Keratinocyte (primary cell): ENCODE data around the gene ZNF8. TPM values are rescaled to one million over a fixed set of nuclear protein-coding genes. Genes with fewer than 3 reads are reported as not detected.

Source experiments
- DNase-seq: peaks from one replicate; pipeline ENCODE4 v3.0.0-alpha.2; 2011; ENCODE audit warnings: low read depth, missing footprints, low spot score
- FAIRE-seq: peaks from 2 replicates; lab custom pipeline; 2011; peaks lifted over from hg19 to GRCh38; lab: Jason Lieb, UNC
- H2AFZ ChIP-seq: 2 replicates; pipeline ENCODE4 v1.6.0; 2012; ENCODE audit warnings: low read length, control low read depth, inconsistent platforms; ENCODE audit not compliant: control insufficient read depth
- H3K27ac ChIP-seq: 2 replicates; pipeline ENCODE4 v1.5.1; 2011; ENCODE audit warnings: low read length; ENCODE audit not compliant: control insufficient read depth, insufficient read depth
- H3K27me3 ChIP-seq: 3 replicates; pipeline ENCODE4 v1.6.0; 2011; ENCODE audit warnings: low read length; ENCODE audit not compliant: control insufficient read depth, insufficient read depth; ENCODE audit errors: extremely low read depth
- H3K36me3 ChIP-seq, 2 experiments: 2 replicates in 1 of 2; 3 replicates in 1 of 2; pipeline ENCODE4 v1.5.1; 2011; ENCODE audit warnings: low read length in 2 of 2, mild to moderate bottlenecking in 1 of 2; ENCODE audit not compliant: control insufficient read depth in 2 of 2, insufficient read depth in 2 of 2; ENCODE audit errors: extremely low read depth in 1 of 2
- H3K4me1 ChIP-seq: 3 replicates; pipeline ENCODE4 v1.5.1; 2011; ENCODE audit warnings: low read length; ENCODE audit not compliant: control insufficient read depth, insufficient read depth; ENCODE audit errors: extremely low read depth
- H3K4me2 ChIP-seq: 3 replicates; pipeline ENCODE4 v1.6.0; 2011; ENCODE audit warnings: low read depth, low read length; ENCODE audit not compliant: control insufficient read depth, insufficient read depth; ENCODE audit errors: extremely low read depth
- H3K4me3 ChIP-seq, 3 experiments: fragments of 200-600 bp in 1 of 3; sonication (generic) in 1 of 3; 2 replicates in 2 of 3; 3 replicates in 1 of 3; pipeline ENCODE4 v1.5.1; 2011 to 2016; ENCODE audit warnings: low read length in 3 of 3, mild to moderate bottlenecking in 3 of 3, control low read depth in 2 of 3, inconsistent platforms in 1 of 3, low read depth in 1 of 3, mixed read lengths in 1 of 3, mixed run types in 1 of 3, moderate library complexity in 1 of 3; ENCODE audit not compliant: control insufficient read depth in 2 of 3, insufficient read depth in 2 of 3; ENCODE audit errors: extremely low read depth in 1 of 3
- H3K79me2 ChIP-seq: 2 replicates; pipeline ENCODE4 v1.6.0; 2012; ENCODE audit warnings: low read length; ENCODE audit not compliant: control insufficient read depth, insufficient read depth
- H3K9ac ChIP-seq: 3 replicates; pipeline ENCODE4 v1.6.0; 2011; ENCODE audit warnings: low read length; ENCODE audit not compliant: control insufficient read depth, insufficient read depth; ENCODE audit errors: extremely low read depth
- H3K9me1 ChIP-seq: 3 replicates; pipeline ENCODE4 v1.6.0; 2011; ENCODE audit warnings: low read length; ENCODE audit not compliant: control insufficient read depth, insufficient read depth; ENCODE audit errors: extremely low read depth
- H3K9me3 ChIP-seq: 2 replicates; pipeline ENCODE4 v1.5.1; 2012; ENCODE audit warnings: low read depth, low read length; ENCODE audit not compliant: control insufficient read depth
- H4K20me1 ChIP-seq: 3 replicates; pipeline ENCODE4 v1.6.0; 2011; ENCODE audit warnings: low read length; ENCODE audit not compliant: control insufficient read depth, insufficient read depth; ENCODE audit errors: extremely low read depth
- CTCF ChIP-seq, 3 experiments: IDR thresholded peaks in 1 of 3; conservative IDR thresholded peaks in 1 of 3; optimal IDR thresholded peaks in 1 of 3; 2 replicates in 2 of 3; 3 replicates in 1 of 3; pipeline versions ENCODE3 to v1.5.1; 2011; ENCODE audit warnings: low read length in 3 of 3, mild to moderate bottlenecking in 3 of 3, moderate library complexity in 2 of 3, control low read depth in 1 of 3, inconsistent platforms in 1 of 3; ENCODE audit not compliant: insufficient read depth in 2 of 3; ENCODE audit errors: extremely low read depth in 1 of 3
- EZH2 ChIP-seq: IDR thresholded peaks from one replicate; pipeline ENCODE4 v1.6.1; 2012; ENCODE audit warnings: inconsistent platforms, mild to moderate bottlenecking, low read length, moderate library complexity
- dilution Hi-C: fragments of 300-500 bp; cut with MboI; formaldehyde crosslinking; loops from one replicate; pipeline ENCODE4 v1.7.0; 2020; ENCODE audit warnings: low sequenced_read_pairs; ENCODE audit not compliant: extremely low pct_ligation_motif_present
- polyA plus RNA-seq, 5 experiments: library from polyadenylated mRNA; depleted of rRNA in 3 of 5; stranded (reverse) in 3 of 5; stranded (forward) in 1 of 5; unstranded in 1 of 5; fragments of >200 nt; gene quantifications; 1 replicate in 1 of 5; 2 replicates in 3 of 5; 3 replicates in 1 of 5; pipeline versions ENCODE4 v1.2.1 to v1.2.3, GENCODE V29; 2011 to 2012; ENCODE audit warnings: missing spikeins in 2 of 5, low read depth in 1 of 5, low replicate concordance in 1 of 5

The ZNF8 gene
- polyA plus RNA-seq, 1 donor (not counting 4 experiments of a cell fraction or from before 2014, with no cell fraction given) = 2.7 TPM

- no peak overlapping the region for H3K9ac ChIP-seq
- H3K9me3 ChIP-seq = no peaks in the 10 kb centered on the region
- FAIRE-seq = no peak
These were observed 32.6 kb downstream of the ZNF8 start for GRCh38 chr19:58311345-58311865.

GRCh38 chr19:58315580-58315979, 36.8 kb downstream of the ZNF8 start:
- Histone ChIP-seq H3K9me1 (peaks cover 8% of the 10 kb centered on the region), H2AFZ (no peak overlapping the region), H3K4me3 (no peak overlapping the region), H3K4me1 (peaks cover 18% of the 10 kb centered on the region), H3K79me2 (peaks cover 2% of the 10 kb centered on the region), H3K27me3 (no peaks in the 10 kb centered on the region), H4K20me1 (peaks cover 9% of the 10 kb centered on the region), H3K27ac (no peak overlapping the region), H3K4me2 (no peak overlapping the region), H3K9ac (no peak overlapping the region), H3K36me3 (peaks cover 18 to 25% of the 10 kb centered on the region in 2 experiments), H3K9me3 (no peaks in the 10 kb centered on the region)
- FAIRE-seq (no peak), DNase-seq (no peak)
- TF ChIP-seq EZH2 = no peak
- TF ChIP-seq CTCF (optimal IDR thresholded peaks at IDR 0.05 in 1 of 3, IDR thresholded peaks at IDR 0.05 in 1 of 3, conservative IDR thresholded peaks at IDR 0.05 in 1 of 3; ENCODE audit: extremely low read depth in 1 of 3, insufficient read depth in 2 of 3, low read length in 3 of 3) = no peak
- dilution Hi-C loops = no loop called here

More at GRCh38 chr19:58311345-58311865, 32.6 kb downstream of the ZNF8 start:
- no peak for DNase-seq
- peaks cover 26 to 38% of the 10 kb centered on the region in 2 experiments for H3K36me3 ChIP-seq
- no peaks in the 10 kb centered on the region for H3K27me3 ChIP-seq
- H3K9me1 ChIP-seq = no peaks in the 10 kb centered on the region
- H4K20me1 ChIP-seq = peaks cover 4% of the 10 kb centered on the region
- H3K27ac ChIP-seq = no peak overlapping the region
- H3K4me3 ChIP-seq = no peak overlapping the region
- H3K4me2 ChIP-seq = no peak overlapping the region
- TF ChIP-seq EZH2 (no peak), CTCF (optimal IDR thresholded peaks at IDR 0.05 in 1 of 3, IDR thresholded peaks at IDR 0.05 in 1 of 3, conservative IDR thresholded peaks at IDR 0.05 in 1 of 3; ENCODE audit: extremely low read depth in 1 of 3, insufficient read depth in 2 of 3, low read length in 3 of 3) (no peak)
- H2AFZ ChIP-seq = no peak overlapping the region
- dilution Hi-C loops = no loop called here
- H3K4me1 ChIP-seq = peaks cover 1% of the 10 kb centered on the region
- peaks cover 21% of the 10 kb centered on the region for H3K79me2 ChIP-seq
